ENCODE data around the gene AP5M1. TPM values are rescaled to one million over a fixed set of nuclear protein-coding genes. Genes with fewer than 3 reads are reported as not detected.

The AP5M1 gene
- total and polyA plus RNA-seq, 2 experiments from 2014 or later = 35.6 to 37.4 TPM

- Histone ChIP-seq H3K27me3 (replicated peaks; ENCODE audit: insufficient read depth) (no peaks in the 10 kb centered on the region), H4K20me1 (ENCODE audit: insufficient read depth) (no peaks in the 10 kb centered on the region), H3K4me1 (ENCODE audit: insufficient read depth) (0 out of 2 replicates have a peak, but pooled peaks cover 6% of the 10 kb centered on the region), H3K9me2 (ENCODE audit: insufficient read depth) (no peaks in the 10 kb centered on the region), H3K9me3 (ENCODE audit: low read depth) (no peaks in the 10 kb centered on the region), H2AFZ (no peak overlapping the region), H3K79me2 (ENCODE audit: insufficient read depth) (peaks cover 73% of the 10 kb centered on the region), H3K36me3 (ENCODE audit: low read depth) (peaks cover 36% of the 10 kb centered on the region), H3K4me2 (ENCODE audit: unreplicated experiment) (no peak overlapping the region), H3K4me3 (no peak overlapping the region), H3K27ac (no peak overlapping the region), H3F3A (ENCODE audit: insufficient read depth) (no peaks in the 10 kb centered on the region), H3K9ac (no peak overlapping the region)
- WGBS, 2 experiments (ENCODE audit: low coverage in 1 of 2, low lambda C conversion rate in 2 of 2, missing lambda C conversion rate in 2 of 2) = 94 to 98% methylated on average over 1 to 2 of the region's 2 CpGs
- TF ChIP-seq EZH2 (IDR thresholded peaks at IDR 0.05; ENCODE audit: insufficient read depth, poor library complexity, severe bottlenecking) (no peak), EZH2phosphoT487 (IDR thresholded peaks at IDR 0.05; ENCODE audit: insufficient read depth, low read depth) (no peak)
- no peak for DNase-seq
- in situ Hi-C loops (cut with MboI) = no loop called here
Measured at GRCh38 chr14:57275023-57275664, 6.4 kb downstream of the AP5M1 start.

DNA sequence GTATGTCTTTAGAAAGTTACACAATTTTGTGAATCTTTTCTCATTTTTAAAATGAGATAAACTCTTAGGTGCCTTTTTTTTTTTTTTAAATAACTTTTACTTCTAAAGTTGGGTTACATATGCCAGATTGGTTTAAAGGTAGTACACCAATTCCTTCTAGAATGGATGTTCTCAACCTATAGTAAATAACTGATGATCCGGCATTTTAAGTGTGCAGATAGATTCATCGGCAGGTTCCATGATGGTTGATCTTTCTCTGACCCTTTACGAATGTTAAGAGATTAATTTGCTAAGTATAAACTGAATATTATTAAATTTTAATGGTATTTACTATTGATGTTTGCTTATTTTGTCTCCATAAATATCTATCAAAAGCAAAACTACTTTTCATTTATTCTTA, 8.3 kb downstream of the AP5M1 start:
- no peak for DNase-seq
- no peaks in the 10 kb centered on the region for H3F3A ChIP-seq (ENCODE audit: insufficient read depth)
- H4K20me1 ChIP-seq (ENCODE audit: insufficient read depth) = no peaks in the 10 kb centered on the region
- H3K27ac ChIP-seq = no peak overlapping the region
- H3K4me3 ChIP-seq = no peak overlapping the region
- in situ Hi-C loops (cut with MboI) = no loop called here
- no peak overlapping the region for H3K9ac ChIP-seq
- peaks cover 36% of the 10 kb centered on the region for H3K36me3 ChIP-seq (ENCODE audit: low read depth)
- H3K9me3 ChIP-seq (ENCODE audit: low read depth) = no peaks in the 10 kb centered on the region
- H3K9me2 ChIP-seq (ENCODE audit: insufficient read depth) = no peaks in the 10 kb centered on the region
- no peaks in the 10 kb centered on the region for H3K4me1 ChIP-seq (ENCODE audit: insufficient read depth)
- 97 to 99% methylated on average over 3 of the region's 3 CpGs for WGBS, 2 experiments (ENCODE audit: low coverage in 1 of 2, low lambda C conversion rate in 2 of 2, missing lambda C conversion rate in 2 of 2)
- no peak for TF ChIP-seq EZH2 (IDR thresholded peaks at IDR 0.05; ENCODE audit: insufficient read depth, poor library complexity, severe bottlenecking)
- TF ChIP-seq EZH2phosphoT487 (IDR thresholded peaks at IDR 0.05; ENCODE audit: insufficient read depth, low read depth) = no peak
- H3K4me2 ChIP-seq (ENCODE audit: unreplicated experiment) = no peak overlapping the region
- H3K27me3 ChIP-seq (replicated peaks; ENCODE audit: insufficient read depth) = no peaks in the 10 kb centered on the region
- H3K79me2 ChIP-seq (ENCODE audit: insufficient read depth) = peaks cover 54% of the 10 kb centered on the region
- H2AFZ ChIP-seq = no peak overlapping the region

- Histone ChIP-seq H3K27me3 (replicated peaks; ENCODE audit: insufficient read depth) (no peaks in the 10 kb centered on the region), H3K36me3 (ENCODE audit: low read depth) (peaks cover 34% of the 10 kb centered on the region), H3K27ac (no peak overlapping the region), H3F3A (ENCODE audit: insufficient read depth) (no peaks in the 10 kb centered on the region), H3K4me1 (ENCODE audit: insufficient read depth) (no peaks in the 10 kb centered on the region), H3K4me2 (ENCODE audit: unreplicated experiment) (no peak overlapping the region), H3K79me2 (ENCODE audit: insufficient read depth) (no peaks in the 10 kb centered on the region), H3K4me3 (no peak overlapping the region), H3K9me2 (ENCODE audit: insufficient read depth) (no peaks in the 10 kb centered on the region), H3K9ac (no peak overlapping the region), H2AFZ (no peak overlapping the region), H4K20me1 (ENCODE audit: insufficient read depth) (no peaks in the 10 kb centered on the region), H3K9me3 (ENCODE audit: low read depth) (no peaks in the 10 kb centered on the region)
- no peak for TF ChIP-seq EZH2 (IDR thresholded peaks at IDR 0.05; ENCODE audit: insufficient read depth, poor library complexity, severe bottlenecking)
- no peak for TF ChIP-seq EZH2phosphoT487 (IDR thresholded peaks at IDR 0.05; ENCODE audit: insufficient read depth, low read depth)
- 59 to 61% methylated on average over 2 of the region's 2 CpGs for WGBS, 2 experiments (ENCODE audit: low coverage in 1 of 2, low lambda C conversion rate in 2 of 2, missing lambda C conversion rate in 2 of 2)
- in situ Hi-C loops (cut with MboI) = no loop called here
- DNase-seq = no peak
Measured at GRCh38 chr14:57287745-57288144, 19.0 kb downstream of the AP5M1 start.

- Histone ChIP-seq H3K27me3 (replicated peaks; ENCODE audit: insufficient read depth) (no peaks in the 10 kb centered on the region), H3K79me2 (ENCODE audit: insufficient read depth) (no peaks in the 10 kb centered on the region), H3K9ac (no peak overlapping the region), H4K20me1 (ENCODE audit: insufficient read depth) (no peaks in the 10 kb centered on the region), H3K9me3 (ENCODE audit: low read depth) (no peaks in the 10 kb centered on the region), H3K36me3 (ENCODE audit: low read depth) (peaks cover 25% of the 10 kb centered on the region), H3K27ac (no peak overlapping the region), H3K9me2 (ENCODE audit: insufficient read depth) (no peaks in the 10 kb centered on the region), H3K4me3 (no peak overlapping the region), H3K4me2 (ENCODE audit: unreplicated experiment) (no peak overlapping the region), H3K4me1 (ENCODE audit: insufficient read depth) (no peaks in the 10 kb centered on the region; the same call in 1 of the 2 replicates), H2AFZ (no peak overlapping the region), H3F3A (ENCODE audit: insufficient read depth) (no peaks in the 10 kb centered on the region)
- TF ChIP-seq EZH2 (IDR thresholded peaks at IDR 0.05; ENCODE audit: insufficient read depth, poor library complexity, severe bottlenecking) (no peak), EZH2phosphoT487 (IDR thresholded peaks at IDR 0.05; ENCODE audit: insufficient read depth, low read depth) (no peak)
- WGBS, 2 experiments (ENCODE audit: low coverage in 1 of 2, low lambda C conversion rate in 2 of 2, missing lambda C conversion rate in 2 of 2) = 83 to 86% methylated on average over 5 of the region's 5 CpGs
- in situ Hi-C loops (cut with MboI) = no loop called here
- DNase-seq = no peak
Measured at GRCh38 chr14:57290751-57291150, 22.0 kb downstream of the AP5M1 start.

Data from GM23248 (cell line).